ENCODE measurements around the gene CEP192. TPM values are rescaled to one million over a fixed set of nuclear protein-coding genes. Genes with fewer than 3 reads are reported as not detected.

The CEP192 gene
- total and polyA plus RNA-seq, 9 donors: 18.0 to 48.6 (median 33.7) TPM

DNA sequence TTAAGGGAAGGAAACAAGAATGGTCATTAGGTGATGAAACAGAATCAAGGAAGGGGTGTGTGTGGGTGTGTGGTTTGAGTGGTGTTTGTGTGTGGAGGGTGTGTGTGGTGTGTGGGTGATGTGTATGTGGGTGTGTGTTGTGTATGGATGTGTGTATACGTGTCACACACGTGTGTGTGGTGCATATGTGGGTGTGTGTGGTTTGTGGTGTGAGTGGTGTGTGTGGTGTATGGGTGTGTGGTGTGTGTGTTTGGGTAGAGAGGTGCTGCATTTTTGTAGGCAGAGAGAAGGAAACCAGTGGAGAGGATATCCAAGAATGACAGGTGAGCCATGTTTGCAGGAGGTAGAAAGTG is 1.1 kb upstream of the CEP192 start:
- TF ChIP-seq, protein P1, sequence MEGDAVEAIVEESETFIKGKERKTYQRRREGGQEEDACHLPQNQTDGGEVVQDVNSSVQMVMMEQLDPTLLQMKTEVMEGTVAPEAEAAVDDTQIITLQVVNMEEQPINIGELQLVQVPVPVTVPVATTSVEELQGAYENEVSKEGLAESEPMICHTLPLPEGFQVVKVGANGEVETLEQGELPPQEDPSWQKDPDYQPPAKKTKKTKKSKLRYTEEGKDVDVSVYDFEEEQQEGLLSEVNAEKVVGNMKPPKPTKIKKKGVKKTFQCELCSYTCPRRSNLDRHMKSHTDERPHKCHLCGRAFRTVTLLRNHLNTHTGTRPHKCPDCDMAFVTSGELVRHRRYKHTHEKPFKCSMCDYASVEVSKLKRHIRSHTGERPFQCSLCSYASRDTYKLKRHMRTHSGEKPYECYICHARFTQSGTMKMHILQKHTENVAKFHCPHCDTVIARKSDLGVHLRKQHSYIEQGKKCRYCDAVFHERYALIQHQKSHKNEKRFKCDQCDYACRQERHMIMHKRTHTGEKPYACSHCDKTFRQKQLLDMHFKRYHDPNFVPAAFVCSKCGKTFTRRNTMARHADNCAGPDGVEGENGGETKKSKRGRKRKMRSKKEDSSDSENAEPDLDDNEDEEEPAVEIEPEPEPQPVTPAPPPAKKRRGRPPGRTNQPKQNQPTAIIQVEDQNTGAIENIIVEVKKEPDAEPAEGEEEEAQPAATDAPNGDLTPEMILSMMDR (IDR thresholded peaks at IDR 0.05): no peak
- TF ChIP-seq POLR2A (IDR thresholded peaks at IDR 0.05) (no peak), EP300 (IDR thresholded peaks at IDR 0.05) (no peak)
- Histone ChIP-seq H3K9me3 (no peaks in the 10 kb centered on the region), H3K4me1 (ENCODE audit: insufficient read depth) (peaks cover 8% of the 10 kb centered on the region), H3K27me3 (no peaks in the 10 kb centered on the region), H3K4me3 (no peak overlapping the region), H3K27ac (no peak overlapping the region), H3K36me3 (no peaks in the 10 kb centered on the region)
- DNase-seq: no peak
- intact Hi-C loops (cut with DNase I): no loop called here
- 45 to 50% (median 49%) methylated on average over 2 of the region's 2 CpGs for WGBS, 3 donors

GRCh38 chr18:12990641-12990966 is 558 bp upstream of the CEP192 start:
- peaks cover 9% of the 10 kb centered on the region for H3K4me1 ChIP-seq (ENCODE audit: insufficient read depth)
- TF ChIP-seq, protein P1 (IDR thresholded peaks at IDR 0.05): no peak
- no peak for TF ChIP-seq POLR2A (IDR thresholded peaks at IDR 0.05)
- no peak for TF ChIP-seq EP300 (IDR thresholded peaks at IDR 0.05)
- no peak overlapping the region for H3K27ac ChIP-seq
- H3K36me3 ChIP-seq: no peaks in the 10 kb centered on the region
- peak overlapping the region; percentile 79 for H3K4me3 ChIP-seq
- H3K9me3 ChIP-seq: no peaks in the 10 kb centered on the region
- 2 to 4% (median 2%) methylated on average over 11 of the region's 11 CpGs for WGBS, 3 donors
- H3K27me3 ChIP-seq: no peaks in the 10 kb centered on the region
- intact Hi-C loops (cut with DNase I): no loop called here
- DNase-seq: no peak

GRCh38 chr18:12991821-12992179 is 638 bp downstream of the CEP192 start:
- TF ChIP-seq, protein P1 (IDR thresholded peaks at IDR 0.05): no peak
- TF ChIP-seq EP300 (IDR thresholded peaks at IDR 0.05): no peak
- no peak for TF ChIP-seq POLR2A (IDR thresholded peaks at IDR 0.05)
- no peak for DNase-seq
- 0 to 1% (median 0%) methylated on average over 7 of the region's 7 CpGs for WGBS, 3 donors

DNA sequence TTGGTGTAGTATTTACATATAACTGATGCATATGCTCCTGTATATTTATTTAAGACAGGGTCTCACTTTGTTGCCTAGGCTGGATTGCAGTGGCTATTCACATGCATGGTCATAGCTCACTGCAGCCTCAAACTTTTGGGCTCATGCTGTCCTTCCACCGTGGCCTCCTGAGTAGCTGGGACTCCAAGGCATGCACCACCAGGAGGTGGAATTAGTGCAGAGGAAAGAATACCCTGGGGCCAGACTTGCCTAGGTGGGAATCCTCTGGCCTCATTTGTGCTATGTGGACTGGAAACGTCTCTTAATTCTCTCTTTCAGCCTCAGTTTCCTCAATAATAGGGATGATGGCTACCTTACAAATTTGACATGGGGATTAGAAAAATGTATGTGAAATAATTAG is 2.3 kb downstream of the CEP192 start:
- Histone ChIP-seq H3K4me1 (ENCODE audit: insufficient read depth) (peaks cover 27% of the 10 kb centered on the region), H3K27ac (no peak overlapping the region), H3K36me3 (no peaks in the 10 kb centered on the region), H3K9me3 (no peaks in the 10 kb centered on the region), H3K27me3 (no peaks in the 10 kb centered on the region), H3K4me3 (no peak overlapping the region)
- TF ChIP-seq EP300 (IDR thresholded peaks at IDR 0.05) (no peak), POLR2A (IDR thresholded peaks at IDR 0.05) (no peak)
- TF ChIP-seq, protein P1 (IDR thresholded peaks at IDR 0.05): no peak
- intact Hi-C loops (cut with DNase I): no loop called here
- 84 to 90% (median 88%) methylated on average over 2 of the region's 2 CpGs for WGBS, 3 donors
- no peak for DNase-seq

More at GRCh38 chr18:12991821-12992179, 638 bp downstream of the CEP192 start:
- intact Hi-C loops (cut with DNase I): no loop called here
- peaks cover 20% of the 10 kb centered on the region for H3K4me1 ChIP-seq (ENCODE audit: insufficient read depth)
- H3K27me3 ChIP-seq: no peaks in the 10 kb centered on the region
- H3K4me3 ChIP-seq: peak overlapping the region; percentile 79
- H3K9me3 ChIP-seq: no peaks in the 10 kb centered on the region
- peak overlapping the region in 1 of 2 donors; percentile 38 for H3K27ac ChIP-seq
- no peaks in the 10 kb centered on the region for H3K36me3 ChIP-seq

- intact Hi-C loops (cut with DNase I): no loop called here
- Histone ChIP-seq H3K9me3 (no peaks in the 10 kb centered on the region), H3K36me3 (no peaks in the 10 kb centered on the region), H3K27ac (no peak overlapping the region), H3K4me1 (ENCODE audit: insufficient read depth) (peaks cover 25% of the 10 kb centered on the region), H3K27me3 (no peaks in the 10 kb centered on the region), H3K4me3 (no peak overlapping the region)
- DNase-seq: no peak
- TF ChIP-seq EP300 (IDR thresholded peaks at IDR 0.05) (no peak), POLR2A (IDR thresholded peaks at IDR 0.05) (no peak)
- TF ChIP-seq, protein P1 (IDR thresholded peaks at IDR 0.05): no peak
- WGBS, 3 donors: 75 to 99% (median 99%) methylated on average over 2 of the region's 2 CpGs
Observed at GRCh38 chr18:12995424-12995823, 4.3 kb downstream of the CEP192 start.
